ENCODE data around the gene RASA3. TPM values are rescaled to one million over a fixed set of nuclear protein-coding genes. Genes with fewer than 3 reads are reported as not detected.

RASA3 gene
- polyA plus RNA-seq, 1 donor from 2014 or later: 8.5 TPM

- Histone ChIP-seq H3K36me3 (ENCODE audit: insufficient read depth, low read length) (no peaks in the 10 kb centered on the region), H4K20me1 (ENCODE audit: insufficient read depth) (no peaks in the 10 kb centered on the region), H3K4me2 (ENCODE audit: low read length) (no peak overlapping the region), H3K9me3 (ENCODE audit: low read length) (no peaks in the 10 kb centered on the region), H2AFZ (ENCODE audit: low read depth, low read length) (no peak overlapping the region), H3K4me3 (ENCODE audit: low read length) (no peak overlapping the region), H3K79me2 (replicated peaks; ENCODE audit: insufficient read depth, low read length) (no peaks in the 10 kb centered on the region), H3K27me3 (ENCODE audit: insufficient read depth, low read depth, low read length) (no peaks in the 10 kb centered on the region), H3K9ac (ENCODE audit: low read length) (no peak overlapping the region), H3K27ac (ENCODE audit: low read length) (no peak overlapping the region), H3F3A (ENCODE audit: insufficient read depth, low read length, poor library complexity, severe bottlenecking) (no peaks in the 10 kb centered on the region), H3K9me2 (ENCODE audit: insufficient read depth, low read length) (no peaks in the 10 kb centered on the region)
- TF ChIP-seq MXI1 (conservative IDR thresholded peaks at IDR 0.05; ENCODE audit: poor library complexity, severe bottlenecking) (no peak), CTCF (IDR thresholded peaks at IDR 0.05; ENCODE audit: poor library complexity, severe bottlenecking) (no peak), POLR2AphosphoS5 (IDR thresholded peaks at IDR 0.05) (no peak), EZH2 (IDR thresholded peaks at IDR 0.05; ENCODE audit: borderline replicate concordance, insufficient read depth, low read length, poor library complexity, severe bottlenecking) (no peak), REST (IDR thresholded peaks at IDR 0.05; ENCODE audit: borderline replicate concordance) (no peak), TAF1 (IDR thresholded peaks at IDR 0.05; ENCODE audit: low read depth) (no peak), SMC3 (conservative IDR thresholded peaks at IDR 0.05; ENCODE audit: poor library complexity) (no peak), EP300 (conservative IDR thresholded peaks at IDR 0.05; ENCODE audit: poor library complexity, severe bottlenecking) (no peak), RAD21 (conservative IDR thresholded peaks at IDR 0.05) (no peak)
These were observed 176.7 kb downstream of the RASA3 start for GRCh38 chr13:113955691-113956090.

- Histone ChIP-seq H3F3A (ENCODE audit: insufficient read depth, low read length, poor library complexity, severe bottlenecking) (no peaks in the 10 kb centered on the region), H3K36me3 (ENCODE audit: insufficient read depth, low read length) (no peaks in the 10 kb centered on the region), H3K9me3 (ENCODE audit: low read length) (no peaks in the 10 kb centered on the region), H3K9me2 (ENCODE audit: insufficient read depth, low read length) (no peaks in the 10 kb centered on the region), H2AFZ (ENCODE audit: low read depth, low read length) (no peak overlapping the region), H4K20me1 (ENCODE audit: insufficient read depth) (no peaks in the 10 kb centered on the region), H3K4me3 (ENCODE audit: low read length) (no peak overlapping the region), H3K27me3 (ENCODE audit: insufficient read depth, low read depth, low read length) (no peaks in the 10 kb centered on the region), H3K79me2 (replicated peaks; ENCODE audit: insufficient read depth, low read length) (no peaks in the 10 kb centered on the region), H3K4me2 (ENCODE audit: low read length) (no peak overlapping the region), H3K9ac (ENCODE audit: low read length) (no peak overlapping the region), H3K27ac (ENCODE audit: low read length) (no peak overlapping the region)
- TF ChIP-seq POLR2AphosphoS5 (IDR thresholded peaks at IDR 0.05) (no peak), MXI1 (conservative IDR thresholded peaks at IDR 0.05; ENCODE audit: poor library complexity, severe bottlenecking) (no peak), TAF1 (IDR thresholded peaks at IDR 0.05; ENCODE audit: low read depth) (no peak), CTCF (IDR thresholded peaks at IDR 0.05; ENCODE audit: poor library complexity, severe bottlenecking) (no peak)
These were observed 177.2 kb downstream of the RASA3 start for GRCh38 chr13:113955235-113955634.
